GM23338 (cell line): ENCODE measurements around the gene CHD8. TPM values are rescaled to one million over a fixed set of nuclear protein-coding genes. Genes with fewer than 3 reads are reported as not detected.

Experiments
- ATAC-seq: fragments of 200-7000 bp; cut with Tn5 transposase; 3 replicates; pipeline ENCODE4 v1.9.1; 2020
- DNase-seq: peaks from one replicate; pipeline ENCODE4 v3.0.0-alpha.2; 2015; ENCODE audit warnings: low spot score
- H2AFZ ChIP-seq: fragments of 200-600 bp; sonication (generic); 2 replicates; pipeline ENCODE4 v1.8.0; 2016; ENCODE audit warnings: antibody characterized with exemption, mild to moderate bottlenecking, moderate library complexity
- H3F3A ChIP-seq: fragments of 200-600 bp; sonication (generic); replicated peaks from 2 replicates; pipeline ENCODE4 v1.8.0; 2017; ENCODE audit warnings: antibody characterized with exemption, mixed run types, low read depth
- H3K27ac ChIP-seq: fragments of 200-600 bp; sonication (generic); 2 replicates; pipeline ENCODE4 v1.6.1; 2016; ENCODE audit warnings: low read depth
- H3K27me3 ChIP-seq: fragments of 200-600 bp; sonication (generic); 2 replicates; pipeline ENCODE4 v1.8.0; 2016; ENCODE audit warnings: mild to moderate bottlenecking, mixed run types, moderate library complexity; ENCODE audit not compliant: insufficient read depth
- H3K36me3 ChIP-seq: fragments of 200-600 bp; sonication (generic); 2 replicates; pipeline ENCODE4 v1.8.0; 2016; ENCODE audit warnings: mild to moderate bottlenecking; ENCODE audit not compliant: insufficient read depth
- H3K4me1 ChIP-seq: fragments of 200-600 bp; sonication (generic); 2 replicates; pipeline ENCODE4 v1.8.0; 2016; ENCODE audit warnings: mild to moderate bottlenecking, moderate library complexity; ENCODE audit not compliant: insufficient read depth
- H3K4me2 ChIP-seq: fragments of 200-600 bp; sonication (generic); 2 replicates; pipeline ENCODE4 v1.7.1; 2017; ENCODE audit warnings: mixed run types
- H3K4me3 ChIP-seq: fragments of 200-600 bp; sonication (generic); 2 replicates; pipeline ENCODE4 v1.6.1; 2016; ENCODE audit warnings: mixed run types
- H3K79me2 ChIP-seq: fragments of 200-600 bp; sonication (generic); replicated peaks from 2 replicates; pipeline ENCODE4 v1.8.0; 2017; ENCODE audit warnings: mild to moderate bottlenecking; ENCODE audit not compliant: insufficient read depth
- H3K9me2 ChIP-seq: fragments of 200-600 bp; sonication (generic); 2 replicates; pipeline ENCODE4 v1.8.0; 2017; ENCODE audit not compliant: insufficient read depth
- H4K20me1 ChIP-seq: fragments of 200-600 bp; sonication (generic); replicated peaks from 2 replicates; pipeline ENCODE4 v1.8.0; 2017; ENCODE audit warnings: mild to moderate bottlenecking; ENCODE audit not compliant: insufficient read depth
- H3K27ac Mint-ChIP-seq: 2 replicates; pipeline ENCODE4 v1.8.0; 2020; ENCODE audit warnings: inconsistent platforms, mild to moderate bottlenecking, moderate library complexity, mixed read lengths
- H3K27me3 Mint-ChIP-seq: 3 replicates; pipeline ENCODE4 v1.8.0; 2022; ENCODE audit warnings: low read depth, mild to moderate bottlenecking, moderate library complexity, mixed read lengths, inconsistent platforms; ENCODE audit not compliant: insufficient read depth, poor library complexity
- H3K36me3 Mint-ChIP-seq: 3 replicates; pipeline ENCODE4 v1.8.0; 2021; ENCODE audit warnings: low read depth, mild to moderate bottlenecking, inconsistent platforms, moderate library complexity, mixed read lengths
- H3K4me1 Mint-ChIP-seq: 3 replicates; pipeline ENCODE4 v1.8.0; 2020; ENCODE audit warnings: mild to moderate bottlenecking, inconsistent platforms, mixed read lengths
- H3K4me3 Mint-ChIP-seq: 3 replicates; pipeline ENCODE4 v1.8.0; 2021; ENCODE audit warnings: moderate library complexity, mild to moderate bottlenecking, inconsistent platforms, mixed read lengths
- H3K9me3 Mint-ChIP-seq: 3 replicates; pipeline ENCODE4 v1.8.0; 2020; ENCODE audit warnings: moderate library complexity, mild to moderate bottlenecking, inconsistent platforms, mixed read lengths
- CREB1 ChIP-seq: fragments of 250-450 bp; sonication (Bioruptor Pico); IDR thresholded peaks from 2 replicates; pipeline ENCODE4 v1.5.0; 2020; ENCODE audit warnings: low read depth, mild to moderate bottlenecking, moderate library complexity
- ETS1 ChIP-seq: IDR thresholded peaks from 2 replicates; pipeline ENCODE4 v1.6.1; 2016; ENCODE audit warnings: antibody characterized with exemption
- EZH2 ChIP-seq: fragments of 200-600 bp; sonication (generic); IDR thresholded peaks from one replicate; pipeline ENCODE4 v1.8.0; 2017; ENCODE audit warnings: antibody characterized with exemption, mild to moderate bottlenecking, low read depth; ENCODE audit not compliant: unreplicated experiment
- EZH2phosphoT487 ChIP-seq: fragments of 200-600 bp; sonication (generic); IDR thresholded peaks from one replicate; pipeline ENCODE4 v1.8.1; 2018; ENCODE audit warnings: antibody characterized with exemption; ENCODE audit not compliant: unreplicated experiment
- JUNB ChIP-seq: IDR thresholded peaks from one replicate; pipeline ENCODE4 v1.6.1; 2016; ENCODE audit warnings: antibody characterized with exemption; ENCODE audit not compliant: unreplicated experiment
- NANOG ChIP-seq: IDR thresholded peaks from 2 replicates; pipeline ENCODE4 v1.6.1; 2016; ENCODE audit warnings: antibody characterized with exemption, borderline replicate concordance
- POLR2AphosphoS5 ChIP-seq: IDR thresholded peaks from 2 replicates; pipeline ENCODE4 v1.6.1; 2016; ENCODE audit warnings: antibody characterized with exemption, low read depth
- REST ChIP-seq: IDR thresholded peaks from one replicate; pipeline ENCODE4 v1.6.1; 2018; ENCODE audit warnings: antibody characterized with exemption; ENCODE audit not compliant: unreplicated experiment
- STAT1 ChIP-seq: IDR thresholded peaks from one replicate; pipeline ENCODE4 v1.6.1; 2016; ENCODE audit warnings: antibody characterized with exemption; ENCODE audit not compliant: unreplicated experiment
- ZNF114 ChIP-seq: fragments of 250-450 bp; sonication (Bioruptor Pico); IDR thresholded peaks from 2 replicates; pipeline ENCODE4 v1.5.0; 2020; ENCODE audit warnings: mild to moderate bottlenecking, moderate library complexity
- ZNF331 ChIP-seq: fragments of 250-450 bp; sonication (Bioruptor Pico); IDR thresholded peaks from 2 replicates; pipeline ENCODE4 v1.5.0; 2020; ENCODE audit warnings: low read depth, mild to moderate bottlenecking, moderate library complexity
- ZNF462 ChIP-seq: fragments of 250-450 bp; sonication (Bioruptor Pico); IDR thresholded peaks from 2 replicates; pipeline ENCODE4 v1.5.0; 2020; ENCODE audit warnings: mild to moderate bottlenecking, moderate library complexity
- polyA plus RNA-seq: library from polyadenylated mRNA; unstranded; fragments of >200 nt; fragmentation: Nextera tagmentation; extraction: Ambion mirVana; gene quantifications from 2 replicates; pipeline ENCODE4 v1.2.1, GENCODE V29; 2016
- total RNA-seq: library from RNA; depleted of rRNA; stranded (reverse); fragments of >200 nt; shearing (Covaris generic); gene quantifications from 2 replicates; pipeline ENCODE4 v1.2.3, GENCODE V29; 2014
- TF ChIP-seq, protein P1 (sequence below), 2 experiments: fragments of 200-600 bp in 1 of 2; sonication (generic) in 1 of 2; conservative IDR thresholded peaks; 2 replicates each; pipeline versions ENCODE4 v1.5.1 to v1.6.1; 2016 to 2017; ENCODE audit warnings: antibody characterized with exemption in 2 of 2, low read depth in 2 of 2, mild to moderate bottlenecking in 2 of 2, moderate library complexity in 1 of 2

Gene CHD8
- total and polyA plus RNA-seq, 2 experiments from 2014 or later: 96.2 to 129 TPM

DNA sequence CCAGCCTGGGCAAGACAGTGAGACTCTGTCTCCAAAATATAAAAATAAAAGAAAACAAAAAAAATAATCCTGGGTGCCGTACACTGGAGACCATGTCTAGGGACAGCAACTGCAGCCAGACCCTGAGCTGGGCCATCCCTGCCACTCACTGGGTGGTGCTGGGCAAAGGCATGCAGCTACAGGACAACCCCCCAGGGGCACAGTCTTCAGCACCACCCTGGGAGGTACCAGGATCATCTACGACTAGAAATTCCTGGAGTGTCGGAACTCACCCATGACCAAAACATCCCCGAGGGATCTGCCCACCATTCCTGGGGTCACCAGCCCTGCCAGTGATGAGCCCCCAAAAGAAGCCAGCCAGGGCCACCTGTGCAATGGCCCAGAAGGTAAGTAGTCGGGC is 36.4 kb downstream of the CHD8 start:
- peaks cover 85% of the 10 kb centered on the region for H3K36me3 Mint-ChIP-seq
- H3K27ac ChIP-seq: no peak overlapping the region

More for the DNA sequence above, 36.4 kb downstream of the CHD8 start:
- H3K4me1 ChIP-seq: no peaks in the 10 kb centered on the region
- ATAC-seq (no peak), DNase-seq (no peak)
- Mint-ChIP-seq H3K27me3 (peaks cover 2% of the 10 kb centered on the region), H3K4me1 (no peaks in the 10 kb centered on the region), H3K9me3 (no peaks in the 10 kb centered on the region; the same call in 2 of the 3 replicates), H3K27ac (no peak overlapping the region), H3K4me3 (no peak overlapping the region)
- no peaks in the 10 kb centered on the region for H3K9me2 ChIP-seq
- peaks cover 14% of the 10 kb centered on the region; the same call in 1 of the 2 replicates for H3F3A ChIP-seq
- TF ChIP-seq JUNB: no peak
- no peak for TF ChIP-seq STAT1
- TF ChIP-seq, protein P1, sequence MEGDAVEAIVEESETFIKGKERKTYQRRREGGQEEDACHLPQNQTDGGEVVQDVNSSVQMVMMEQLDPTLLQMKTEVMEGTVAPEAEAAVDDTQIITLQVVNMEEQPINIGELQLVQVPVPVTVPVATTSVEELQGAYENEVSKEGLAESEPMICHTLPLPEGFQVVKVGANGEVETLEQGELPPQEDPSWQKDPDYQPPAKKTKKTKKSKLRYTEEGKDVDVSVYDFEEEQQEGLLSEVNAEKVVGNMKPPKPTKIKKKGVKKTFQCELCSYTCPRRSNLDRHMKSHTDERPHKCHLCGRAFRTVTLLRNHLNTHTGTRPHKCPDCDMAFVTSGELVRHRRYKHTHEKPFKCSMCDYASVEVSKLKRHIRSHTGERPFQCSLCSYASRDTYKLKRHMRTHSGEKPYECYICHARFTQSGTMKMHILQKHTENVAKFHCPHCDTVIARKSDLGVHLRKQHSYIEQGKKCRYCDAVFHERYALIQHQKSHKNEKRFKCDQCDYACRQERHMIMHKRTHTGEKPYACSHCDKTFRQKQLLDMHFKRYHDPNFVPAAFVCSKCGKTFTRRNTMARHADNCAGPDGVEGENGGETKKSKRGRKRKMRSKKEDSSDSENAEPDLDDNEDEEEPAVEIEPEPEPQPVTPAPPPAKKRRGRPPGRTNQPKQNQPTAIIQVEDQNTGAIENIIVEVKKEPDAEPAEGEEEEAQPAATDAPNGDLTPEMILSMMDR (conservative IDR thresholded peaks at IDR 0.05; ENCODE audit: low read depth in 2 of 2): no peak
- no peak for TF ChIP-seq ZNF114 (CRISPR knock-in tag)
- TF ChIP-seq ZNF462 (CRISPR knock-in tag): no peak
- no peak for TF ChIP-seq REST
- no peak for TF ChIP-seq EZH2phosphoT487
- TF ChIP-seq ETS1: no peak
- no peak for TF ChIP-seq CREB1 (CRISPR knock-in tag)
- TF ChIP-seq POLR2AphosphoS5: no peak
- TF ChIP-seq EZH2: no peak
- TF ChIP-seq NANOG: no peak
- TF ChIP-seq ZNF331: no peak
- H3K4me3 ChIP-seq: no peak overlapping the region
- H3K27me3 ChIP-seq: no peaks in the 10 kb centered on the region
- no peak overlapping the region for H3K4me2 ChIP-seq
- H3K36me3 ChIP-seq: peaks cover 73% of the 10 kb centered on the region
- 0 out of 2 replicates have a peak, but pooled peaks cover 5% of the 10 kb centered on the region for H3K79me2 ChIP-seq
- H4K20me1 ChIP-seq: peaks cover 18% of the 10 kb centered on the region
- H2AFZ ChIP-seq: no peak overlapping the region
